GM20000 (cell line): Measurements from ENCODE around the gene PROX1.

ENCODE experiments used
- DNase-seq: peaks from one replicate; pipeline ENCODE4 v3.0.0; 2012; ENCODE audit warnings: low spot score
- CTCF ChIP-seq: IDR thresholded peaks from 2 replicates; pipeline ENCODE4 v1.5.1; 2012; ENCODE audit warnings: mild to moderate bottlenecking, control low read depth; ENCODE audit errors: extremely low read depth, missing control alignments

The PROX1 gene

GRCh38 chr1:213999732-214000131 is 12.0 kb downstream of the PROX1 start:
- TF ChIP-seq CTCF: no peak
- DNase-seq: no peak

- DNase-seq: no peak
- no peak for TF ChIP-seq CTCF
Observed at GRCh38 chr1:214002060-214002459, 14.3 kb downstream of the PROX1 start.

- no peak for TF ChIP-seq CTCF
- no peak for DNase-seq
Observed at GRCh38 chr1:214002472-214002871, 14.7 kb downstream of the PROX1 start.

- no peak for DNase-seq
- no peak for TF ChIP-seq CTCF
Observed at GRCh38 chr1:214003233-214003632, 15.5 kb downstream of the PROX1 start.

- DNase-seq: no peak
- TF ChIP-seq CTCF: no peak
Observed at GRCh38 chr1:214004014-214004413, 16.2 kb downstream of the PROX1 start.

GRCh38 chr1:214004795-214005194 is 17.0 kb downstream of the PROX1 start:
- no peak for DNase-seq
- TF ChIP-seq CTCF: no peak

GRCh38 chr1:214005708-214006107 is 17.9 kb downstream of the PROX1 start:
- no peak for TF ChIP-seq CTCF
- DNase-seq: no peak
